Suprapubic skin (tissue), 4 donors: Measurements from ENCODE around the gene ZCCHC17. TPM values are rescaled to one million over a fixed set of nuclear protein-coding genes. Genes with fewer than 3 reads are reported as not detected.

Source experiments
- DNase-seq, 2 donors: peaks; one replicate each; pipeline ENCODE4 v3.0.0-alpha.2; 2019; ENCODE audit warnings: low spot score in 2 of 2
- H3K27ac ChIP-seq: fragments of 200-600 bp; sonication (generic); one replicate; pipeline ENCODE4 v1.5.1; 2019
- H3K27me3 ChIP-seq: fragments of 200-600 bp; sonication (generic); one replicate; pipeline ENCODE4 v1.5.1; 2019
- H3K36me3 ChIP-seq: fragments of 200-600 bp; sonication (generic); one replicate; pipeline ENCODE4 v1.5.1; 2019
- H3K4me1 ChIP-seq: fragments of 200-600 bp; sonication (generic); one replicate; pipeline ENCODE4 v1.5.1; 2019
- H3K4me3 ChIP-seq: fragments of 200-600 bp; sonication (generic); one replicate; pipeline ENCODE4 v1.5.1; 2019; ENCODE audit warnings: mild to moderate bottlenecking
- H3K9me3 ChIP-seq: fragments of 200-600 bp; sonication (generic); one replicate; pipeline ENCODE4 v1.5.1; 2019
- CTCF ChIP-seq, 2 donors: fragments of 200-600 bp in 1 of 2; fragments of 450-650 bp in 1 of 2; sonication (generic) in 1 of 2; IDR thresholded peaks; one replicate each; pipeline ENCODE4 v1.5.1; 2016 to 2019; ENCODE audit warnings: antibody characterized with exemption in 2 of 2, mild to moderate bottlenecking in 1 of 2, moderate library complexity in 1 of 2
- EP300 ChIP-seq: sonication (generic); formaldehyde crosslinking; IDR thresholded peaks from one replicate; pipeline ENCODE4 v1.6.1; 2017; ENCODE audit warnings: antibody characterized with exemption
- POLR2A ChIP-seq, 2 donors: fragments of 450-650 bp; IDR thresholded peaks; one replicate each; pipeline ENCODE4 v1.6.1; 2017; ENCODE audit warnings: antibody characterized with exemption in 2 of 2, mild to moderate bottlenecking in 2 of 2, moderate library complexity in 2 of 2
- POLR2AphosphoS5 ChIP-seq, 3 donors: sonication (generic); formaldehyde crosslinking; IDR thresholded peaks; one replicate each; pipeline ENCODE4 v1.6.1; 2017; ENCODE audit warnings: antibody characterized with exemption in 3 of 3
- WGBS: methylation state at CpG from one replicate; pipeline ENCODE4 v1.1.5; 2018; 5-methylcytosine and 5-hydroxymethylcytosine counted together
- total RNA-seq, 4 donors: library from RNA; depleted of rRNA; stranded (reverse); fragments of >200 nt; gene quantifications; one replicate each; pipeline ENCODE4 v1.1.0, GENCODE V29; 2016

Gene ZCCHC17
- total RNA-seq, 4 donors from 2014 or later: 17.9 to 26.3 (median 23.1) TPM

GRCh38 chr1:31376375-31377134, 79.7 kb downstream of the ZCCHC17 start:
- Histone ChIP-seq H3K4me3 (no peak overlapping the region), H3K27ac (no peak overlapping the region), H3K9me3 (no peaks in the 10 kb centered on the region), H3K27me3 (no peaks in the 10 kb centered on the region), H3K4me1 (peaks cover 32% of the 10 kb centered on the region), H3K36me3 (no peaks in the 10 kb centered on the region)
- WGBS: 76% methylated on average over 8 of the region's 8 CpGs
- TF ChIP-seq POLR2AphosphoS5 (IDR thresholded peaks at IDR 0.05): no peak
- TF ChIP-seq POLR2A (IDR thresholded peaks at IDR 0.05): no peak
- no peak for TF ChIP-seq EP300
- TF ChIP-seq CTCF (IDR thresholded peaks at IDR 0.05): no peak
- DNase-seq: no peak

GRCh38 chr1:31377364-31377863, 80.6 kb downstream of the ZCCHC17 start:
- TF ChIP-seq EP300 (no peak), POLR2A (IDR thresholded peaks at IDR 0.05) (no peak), POLR2AphosphoS5 (IDR thresholded peaks at IDR 0.05) (no peak), CTCF (IDR thresholded peaks at IDR 0.05) (no peak)
- H3K27ac ChIP-seq: no peak overlapping the region
- 92% methylated on average over 3 of the region's 3 CpGs for WGBS

GRCh38 chr1:31378001-31378400, 81.2 kb downstream of the ZCCHC17 start:
- Histone ChIP-seq H3K36me3 (no peaks in the 10 kb centered on the region), H3K27me3 (no peaks in the 10 kb centered on the region), H3K9me3 (no peaks in the 10 kb centered on the region), H3K27ac (no peak overlapping the region), H3K4me1 (peaks cover 18% of the 10 kb centered on the region), H3K4me3 (no peak overlapping the region)
- no peak for DNase-seq
- no peak for TF ChIP-seq POLR2A (IDR thresholded peaks at IDR 0.05)
- no peak for TF ChIP-seq CTCF (IDR thresholded peaks at IDR 0.05)
- TF ChIP-seq EP300: no peak
- no peak for TF ChIP-seq POLR2AphosphoS5 (IDR thresholded peaks at IDR 0.05)

More at GRCh38 chr1:31377364-31377863, 80.6 kb downstream of the ZCCHC17 start:
- Histone ChIP-seq H3K9me3 (no peaks in the 10 kb centered on the region), H3K4me3 (no peak overlapping the region), H3K27me3 (no peaks in the 10 kb centered on the region), H3K36me3 (no peaks in the 10 kb centered on the region), H3K4me1 (peaks cover 24% of the 10 kb centered on the region)
- no peak for DNase-seq

GRCh38 chr1:31380181-31380580, 83.3 kb downstream of the ZCCHC17 start:
- no peak overlapping the region for H3K27ac ChIP-seq
- H3K27me3 ChIP-seq: no peaks in the 10 kb centered on the region
- H3K4me1 ChIP-seq: no peaks in the 10 kb centered on the region
- TF ChIP-seq POLR2AphosphoS5 (IDR thresholded peaks at IDR 0.05) (no peak), POLR2A (IDR thresholded peaks at IDR 0.05) (no peak), CTCF (IDR thresholded peaks at IDR 0.05) (no peak), EP300 (no peak)
- no peaks in the 10 kb centered on the region for H3K36me3 ChIP-seq
- 47% methylated on average over 3 of the region's 3 CpGs for WGBS
- no peaks in the 10 kb centered on the region for H3K9me3 ChIP-seq
- no peak for DNase-seq
- H3K4me3 ChIP-seq: no peak overlapping the region

- no peak for DNase-seq
- no peak overlapping the region for H3K27ac ChIP-seq
Measured at GRCh38 chr1:31381394-31382294, 84.8 kb downstream of the ZCCHC17 start.

More at GRCh38 chr1:31381394-31382294, 84.8 kb downstream of the ZCCHC17 start:
- no peaks in the 10 kb centered on the region for H3K36me3 ChIP-seq
- TF ChIP-seq EP300 (no peak), POLR2AphosphoS5 (IDR thresholded peaks at IDR 0.05) (no peak), CTCF (IDR thresholded peaks at IDR 0.05) (no peak), POLR2A (IDR thresholded peaks at IDR 0.05) (no peak)
- no peak overlapping the region for H3K4me3 ChIP-seq
- H3K27me3 ChIP-seq: no peaks in the 10 kb centered on the region
- WGBS: 74% methylated on average over 6 of the region's 6 CpGs
- no peaks in the 10 kb centered on the region for H3K4me1 ChIP-seq
- H3K9me3 ChIP-seq: no peaks in the 10 kb centered on the region
